Measurements from ENCODE around the gene NUBP2. TPM values are rescaled to one million over a fixed set of nuclear protein-coding genes. Genes with fewer than 3 reads are reported as not detected.
"Not testable (repeated sequence)": the region's sequence is repeated elsewhere in the genome, so short reads cannot be mapped to it uniquely, and the experiment has no call there.

NUBP2 gene
- total and polyA plus RNA-seq, 4 donors: 28.9 to 80.9 (median 54.1) TPM

GRCh38 chr16:1794908-1795666 is 12.3 kb downstream of the NUBP2 start:
- Histone ChIP-seq H3K9ac (ENCODE audit: low read depth in 1 of 2, low read length in 2 of 2) (peak overlapping the region in 1 of 2 donors; percentile 16), H3K9me3 (ENCODE audit: control insufficient read depth in 4 of 4, low read length in 3 of 4) (no peaks in the 10 kb centered on the region), H3K4me1 (ENCODE audit: control insufficient read depth in 4 of 4, insufficient read depth in 4 of 4, low read length in 3 of 4) (peaks cover 20 to 50% (median 41%) of the 10 kb centered on the region in 4 donors), H3K36me3 (ENCODE audit: control insufficient read depth in 4 of 4, insufficient read depth in 3 of 4, low read depth in 1 of 4, low read length in 3 of 4) (peaks cover 0 to 8% (median 0%) of the 10 kb centered on the region in 4 donors), H3K27me3 (ENCODE audit: control insufficient read depth in 4 of 4, insufficient read depth in 4 of 4, low read length in 3 of 4) (no peaks in the 10 kb centered on the region), H3K4me3 (ENCODE audit: low read depth in 1 of 3, low read length in 3 of 3) (peak overlapping the region in 2 of 3 donors; percentile 60 to 70), H3K27ac (ENCODE audit: low read depth in 1 of 2, low read length in 2 of 2) (peak overlapping the region; percentile 64 to 76)
- TF ChIP-seq HNF4A (conservative IDR thresholded peaks at IDR 0.05): peak in 1 of 2 donors; percentile 39
- no peak for TF ChIP-seq SP1 (IDR thresholded peaks at IDR 0.05)
- no peak for TF ChIP-seq JUND (IDR thresholded peaks at IDR 0.05)
- no peak for DNase-seq (ENCODE audit: low spot score)
- 49% methylated on average over 32 of the region's 32 CpGs for WGBS

- WGBS: 76% methylated on average over 5 of the region's 5 CpGs
- not testable (repeated sequence) for H3K4me3 ChIP-seq (ENCODE audit: low read depth in 1 of 3, low read length in 3 of 3); H3K27me3 ChIP-seq (ENCODE audit: control insufficient read depth in 4 of 4, insufficient read depth in 4 of 4, low read length in 3 of 4); H3K9me3 ChIP-seq (ENCODE audit: control insufficient read depth in 4 of 4, low read length in 3 of 4); DNase-seq (ENCODE audit: low spot score); H3K36me3 ChIP-seq (ENCODE audit: control insufficient read depth in 4 of 4, insufficient read depth in 3 of 4, low read depth in 1 of 4, low read length in 3 of 4); H3K9ac ChIP-seq (ENCODE audit: low read depth in 1 of 2, low read length in 2 of 2); H3K27ac ChIP-seq (ENCODE audit: low read depth in 1 of 2, low read length in 2 of 2)
- peaks cover 9 to 13% (median 11%) of the 10 kb centered on the region in 4 donors for H3K4me1 ChIP-seq (ENCODE audit: control insufficient read depth in 4 of 4, insufficient read depth in 4 of 4, low read length in 3 of 4)
These were observed 16.5 kb downstream of the NUBP2 start for GRCh38 chr16:1799263-1799662.

GRCh38 chr16:1800701-1801100 is 17.9 kb downstream of the NUBP2 start:
- Histone ChIP-seq H3K9me3 (ENCODE audit: control insufficient read depth in 4 of 4, low read length in 3 of 4) (no peaks in the 10 kb centered on the region), H3K27ac (ENCODE audit: low read depth in 1 of 2, low read length in 2 of 2) (no peak overlapping the region), H3K27me3 (ENCODE audit: control insufficient read depth in 4 of 4, insufficient read depth in 4 of 4, low read length in 3 of 4) (no peaks in the 10 kb centered on the region), H3K9ac (ENCODE audit: low read depth in 1 of 2, low read length in 2 of 2) (no peak overlapping the region), H3K4me1 (ENCODE audit: control insufficient read depth in 4 of 4, insufficient read depth in 4 of 4, low read length in 3 of 4) (no peaks in the 10 kb centered on the region), H3K36me3 (ENCODE audit: control insufficient read depth in 4 of 4, insufficient read depth in 3 of 4, low read depth in 1 of 4, low read length in 3 of 4) (peaks cover 0 to 6% (median under 1%) of the 10 kb centered on the region in 4 donors), H3K4me3 (ENCODE audit: low read depth in 1 of 3, low read length in 3 of 3) (no peak overlapping the region)
- TF ChIP-seq SP1 (IDR thresholded peaks at IDR 0.05) (no peak), GABPA (IDR thresholded peaks at IDR 0.05 in 1 of 2, conservative IDR thresholded peaks at IDR 0.05 in 1 of 2) (no peak), EGR1 (IDR thresholded peaks at IDR 0.05; ENCODE audit: low read depth in 2 of 2) (no peak), CTCF (IDR thresholded peaks at IDR 0.05; ENCODE audit: low read depth, low read length, missing input control) (no peak), FOXA1 (IDR thresholded peaks at IDR 0.05) (no peak), NR2F2 (IDR thresholded peaks at IDR 0.05) (no peak), ZBTB33 (IDR thresholded peaks at IDR 0.05) (no peak), REST (IDR thresholded peaks at IDR 0.05) (no peak), HNF4A (conservative IDR thresholded peaks at IDR 0.05) (no peak), JUND (IDR thresholded peaks at IDR 0.05) (no peak), ATF3 (IDR thresholded peaks at IDR 0.05) (no peak), FOXA2 (IDR thresholded peaks at IDR 0.05) (no peak), RAD21 (IDR thresholded peaks at IDR 0.05) (no peak), HNF4G (IDR thresholded peaks at IDR 0.05) (no peak), RXRA (IDR thresholded peaks at IDR 0.05) (no peak), TAF1 (conservative IDR thresholded peaks at IDR 0.05) (no peak), MAX (IDR thresholded peaks at IDR 0.05) (no peak), YY1 (IDR thresholded peaks at IDR 0.05) (no peak)
- no peak for DNase-seq (ENCODE audit: low spot score)
- WGBS: 84% methylated on average over 10 of the region's 10 CpGs

Data from liver (tissue), 9 donors.